Naive thymus-derived CD8-positive, alpha-beta T cell (primary cell): ENCODE results near the gene SLC9A7. TPM values are rescaled to one million over a fixed set of nuclear protein-coding genes. Genes with fewer than 3 reads are reported as not detected.

Experiments used
- polyA plus RNA-seq, 3 donors: library from polyadenylated mRNA; unstranded; fragments of 300-500 nt; fragmentation: Illumina TruSeq; gene quantifications; one replicate each; pipeline ENCODE4 v1.2.3, GENCODE V29; 2021
- total RNA-seq, 8 experiments: library from RNA in 2 of 8; stranded (reverse) in 2 of 8; gene quantifications; one replicate each; pipeline ENCODE4 v1.2.3 and lab custom pipeline; 2021 to 2026

Gene SLC9A7
- total and polyA plus RNA-seq, 5 experiments from 2014 or later = 0.33 to 3.6 (median 1.3) TPM

Other genes with a start within 250 kb of the SLC9A7 start
- 1 to 10 TPM; 4.4 to 6.0 TPM for gene ZNF674, start 213.7 kb downstream of the SLC9A7 start, total RNA-seq
- gene ZNF674, start 213.7 kb downstream of the SLC9A7 start, polyA plus RNA-seq = under 1 TPM in 2 of 3 donors, not detected in 1; 0.36 to 0.79 TPM
- under 1 TPM; 0.52 to 0.74 TPM for gene CHST7, start 185.4 kb downstream of the SLC9A7 start, total RNA-seq
- gene CHST7, start 185.4 kb downstream of the SLC9A7 start, polyA plus RNA-seq = 1 to 10 TPM in 1 of 3 donors, under 1 TPM in 2; 0.11 to 1.1 (median 0.60) TPM
- gene RP2, start 77.9 kb upstream of the SLC9A7 start, total RNA-seq = 1 to 10 TPM; 6.9 to 7.5 TPM
- 1 to 10 TPM; 3.7 to 4.1 (median 3.7) TPM for gene RP2, start 77.9 kb upstream of the SLC9A7 start, polyA plus RNA-seq
- gene JADE3, start 153.3 kb upstream of the SLC9A7 start, total RNA-seq = under 1 TPM; 0.26 to 0.47 TPM
- not detected for gene JADE3, start 153.3 kb upstream of the SLC9A7 start, polyA plus RNA-seq